GM21360 (cell line): ENCODE measurements around the gene EGFL8.
A peak's percentile ranks its signal among the peaks of the same experiment; 100 is the strongest.
"Not testable (repeated sequence)": the region's sequence is repeated elsewhere in the genome, so short reads cannot be mapped to it uniquely, and the experiment has no call there.

Experiments used
- ATAC-seq: cut with Tn5 transposase; IDR thresholded peaks from one replicate; pipeline ENCODE4 v1.9.1; 2021; ENCODE audit warnings: mild to moderate bottlenecking, moderate library complexity; ENCODE audit not compliant: unreplicated experiment

Gene EGFL8

GRCh38 chr6:32182555-32182981 lies 18.2 kb downstream of the EGFL8 start:
- ATAC-seq: no peak

GRCh38 chr6:32183030-32183429 lies 18.6 kb downstream of the EGFL8 start:
- no peak for ATAC-seq

- no peak for ATAC-seq
These were observed 19.2 kb downstream of the EGFL8 start for GRCh38 chr6:32183483-32184083.

GRCh38 chr6:32184084-32184640 lies 19.8 kb downstream of the EGFL8 start, which contains the start of gene AGER:
Gene AGER (minus strand): TSS chr6:32184253. CDS start chr6:32184222, 31 bp downstream.
- ATAC-seq: no peak

- not testable (repeated sequence) for ATAC-seq
These were observed 21.3 kb downstream of the EGFL8 start for GRCh38 chr6:32185681-32186131.

- ATAC-seq: not testable (repeated sequence)
These were observed 21.9 kb downstream of the EGFL8 start for GRCh38 chr6:32186151-32186840.

GRCh38 chr6:32187009-32187709 lies 22.8 kb downstream of the EGFL8 start:
- no peak for ATAC-seq

- not testable (repeated sequence) for ATAC-seq
These were observed 23.5 kb downstream of the EGFL8 start for GRCh38 chr6:32187725-32188380.

GRCh38 chr6:32188381-32189068 lies 24.1 kb downstream of the EGFL8 start:
- ATAC-seq: no peak

GRCh38 chr6:32189069-32189741 lies 24.8 kb downstream of the EGFL8 start:
- ATAC-seq: no peak

GRCh38 chr6:32189742-32190053 lies 25.3 kb downstream of the EGFL8 start:
- no peak for ATAC-seq

- ATAC-seq: peak; percentile 45
These were observed 25.9 kb downstream of the EGFL8 start, which contains the start of gene PBX2 for GRCh38 chr6:32190054-32190851. Gene PBX2 (minus strand): TSS chr6:32190202. CDS start chr6:32189915, 287 bp downstream.

- ATAC-seq: no peak
These were observed 26.7 kb downstream of the EGFL8 start for GRCh38 chr6:32190911-32191677.

GRCh38 chr6:32191696-32192607 lies 27.6 kb downstream of the EGFL8 start:
- ATAC-seq: no peak

GRCh38 chr6:32192608-32193039 lies 28.2 kb downstream of the EGFL8 start, which contains the start of gene GPSM3:
Gene GPSM3 (minus strand): TSS chr6:32192643. CDS start chr6:32192513, 130 bp downstream.
- ATAC-seq: no peak

GRCh38 chr6:32193096-32193495 lies 28.7 kb downstream of the EGFL8 start:
- ATAC-seq: not testable (repeated sequence)

GRCh38 chr6:32194388-32194787 lies 30.0 kb downstream of the EGFL8 start:
- ATAC-seq: no peak
